Activated CD8-positive, alpha-beta memory T cell treated with anti-CD3 and anti-CD28 coated beads for 1 hour (primary cell): ENCODE measurements around the gene ZC3H7A.
"Not testable (repeated sequence)": the region's sequence is repeated elsewhere in the genome, so short reads cannot be mapped to it uniquely, and the experiment has no call there.

Experiments used
- DNase-seq, 2 donors: peaks; one replicate each; pipeline ENCODE4 v3.0.0-alpha.2; 2020; ENCODE audit warnings: low read depth in 1 of 2; ENCODE audit errors: extremely low read depth in 1 of 2

The ZC3H7A gene

GRCh38 chr16:11800382-11800718 lies 3.3 kb upstream of the ZC3H7A start:
- no peak for DNase-seq

DNA sequence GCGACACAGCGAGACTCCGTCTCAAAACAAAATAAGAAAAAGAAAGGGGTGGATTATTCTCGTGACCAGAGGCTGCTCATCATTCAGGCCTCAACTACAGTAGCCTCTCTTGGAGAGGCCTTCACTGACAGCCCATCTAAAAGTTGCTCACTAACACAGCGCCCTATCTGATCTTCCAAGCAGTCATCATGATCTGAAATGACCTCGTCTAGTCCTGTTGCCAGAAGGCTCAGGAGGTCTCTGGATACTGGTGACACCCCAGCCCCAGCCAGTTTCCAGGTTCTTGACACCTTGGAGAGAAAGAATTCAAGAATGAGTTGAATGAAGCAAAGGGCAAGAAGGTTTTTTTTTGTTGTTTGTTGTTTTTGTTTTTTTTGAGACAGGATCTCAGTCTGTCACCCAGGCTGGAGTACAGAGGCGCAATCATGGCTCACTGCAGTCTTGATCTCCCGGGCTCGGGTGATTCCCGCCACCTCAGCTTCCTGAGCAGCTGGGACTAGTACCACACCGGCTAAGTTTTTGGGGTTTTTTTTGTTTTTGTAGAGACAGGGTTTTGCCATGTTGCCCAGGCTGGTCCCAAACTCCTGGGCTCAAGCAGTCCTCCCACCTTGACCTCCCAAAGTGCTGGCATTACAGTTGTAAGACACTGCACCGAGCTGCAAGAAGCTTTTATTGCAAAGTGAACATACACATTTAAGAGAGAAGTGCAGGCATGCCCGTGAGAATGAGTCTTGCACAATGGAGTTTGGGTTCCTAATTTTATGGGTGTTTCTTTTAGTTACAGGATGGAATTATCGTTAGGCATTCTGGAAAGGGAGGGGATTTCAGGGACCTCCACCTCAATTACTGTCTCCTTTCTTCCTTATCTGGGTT lies 2.7 kb upstream of the ZC3H7A start:
- DNase-seq = no peak

DNA sequence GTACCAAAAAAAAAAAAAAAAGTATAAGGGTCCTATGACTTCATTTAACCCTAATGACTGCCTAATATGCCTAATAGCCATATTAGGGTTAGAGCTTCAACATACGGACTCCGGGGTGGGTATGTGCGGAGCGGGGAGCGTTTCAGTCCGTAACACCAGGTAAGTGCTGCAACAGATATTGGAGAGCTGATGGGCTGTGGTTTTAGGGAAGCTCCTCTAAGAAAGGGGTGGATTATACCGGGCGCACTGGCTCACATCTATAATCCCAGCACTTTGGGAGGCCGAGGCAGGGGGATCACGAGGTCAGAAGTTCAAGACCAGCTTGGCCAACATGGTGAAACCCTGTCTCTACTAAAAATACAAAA lies 1.9 kb upstream of the ZC3H7A start:
- DNase-seq = no peak

GRCh38 chr16:11797957-11798299 lies 870 bp upstream of the ZC3H7A start:
- no peak for DNase-seq

DNA sequence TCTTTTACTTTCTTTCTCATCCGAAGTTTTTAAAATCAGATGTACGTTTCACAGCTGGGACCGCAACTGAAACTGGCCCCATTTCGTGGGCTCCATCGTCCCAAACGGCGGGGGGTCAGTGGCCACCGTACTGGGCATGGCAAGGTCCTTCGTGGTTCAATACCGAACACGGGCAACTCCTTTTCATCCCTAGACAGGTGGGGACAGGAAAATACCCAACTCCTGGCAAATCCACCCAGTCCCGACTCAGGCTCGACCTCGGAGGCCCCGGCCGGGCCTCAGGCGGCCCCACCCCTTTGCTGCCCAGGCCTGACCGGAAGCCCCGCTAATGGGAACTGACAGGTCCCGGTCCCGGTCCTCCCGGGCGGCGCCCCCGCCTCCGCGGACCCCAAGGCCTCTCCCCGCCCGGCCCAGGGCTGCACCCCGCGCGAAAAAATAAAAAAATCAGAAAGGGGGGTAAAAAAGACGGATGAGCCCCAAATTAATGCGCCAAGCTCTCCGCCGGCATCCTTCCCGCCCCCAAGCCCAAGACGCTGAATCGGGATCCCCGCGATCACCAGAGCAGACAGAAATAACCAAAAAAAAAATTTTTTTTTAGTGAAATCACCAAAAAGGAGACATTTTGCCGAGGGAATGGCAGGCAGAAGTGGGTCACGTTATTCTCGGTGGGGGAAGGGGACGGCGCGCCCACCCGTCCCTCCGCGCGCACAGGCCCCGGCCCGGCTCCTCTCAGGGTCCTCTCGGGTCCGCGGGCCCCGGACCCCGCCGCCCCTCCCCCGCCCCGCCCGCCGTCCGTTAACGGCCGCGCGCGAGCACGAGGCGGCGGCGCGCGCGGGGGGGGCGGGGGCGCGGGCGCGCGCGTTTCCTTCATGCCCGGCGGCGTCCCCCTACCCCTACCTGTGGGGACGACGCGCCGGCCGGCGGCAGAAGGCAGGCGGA lies 562 bp downstream of the ZC3H7A start:
- peak in 1 of 2 donors; percentile 6 for DNase-seq

DNA sequence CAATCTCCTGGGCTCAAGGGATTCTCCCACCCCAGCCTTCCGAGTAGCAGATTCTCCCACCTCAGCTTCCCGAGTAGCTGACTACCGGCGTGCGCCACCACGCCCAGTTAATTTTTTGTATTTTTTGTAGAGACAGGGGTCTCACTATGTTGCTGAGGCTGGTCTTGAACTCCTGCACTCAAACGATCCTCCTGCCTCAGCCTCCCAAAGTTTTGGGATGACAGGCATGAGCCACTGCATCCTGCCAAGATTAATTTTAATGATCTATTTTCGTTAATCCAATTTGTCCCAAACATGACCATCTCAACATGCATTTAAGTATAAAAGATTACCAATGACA lies 1.2 kb downstream of the ZC3H7A start:
- DNase-seq = no peak

DNA sequence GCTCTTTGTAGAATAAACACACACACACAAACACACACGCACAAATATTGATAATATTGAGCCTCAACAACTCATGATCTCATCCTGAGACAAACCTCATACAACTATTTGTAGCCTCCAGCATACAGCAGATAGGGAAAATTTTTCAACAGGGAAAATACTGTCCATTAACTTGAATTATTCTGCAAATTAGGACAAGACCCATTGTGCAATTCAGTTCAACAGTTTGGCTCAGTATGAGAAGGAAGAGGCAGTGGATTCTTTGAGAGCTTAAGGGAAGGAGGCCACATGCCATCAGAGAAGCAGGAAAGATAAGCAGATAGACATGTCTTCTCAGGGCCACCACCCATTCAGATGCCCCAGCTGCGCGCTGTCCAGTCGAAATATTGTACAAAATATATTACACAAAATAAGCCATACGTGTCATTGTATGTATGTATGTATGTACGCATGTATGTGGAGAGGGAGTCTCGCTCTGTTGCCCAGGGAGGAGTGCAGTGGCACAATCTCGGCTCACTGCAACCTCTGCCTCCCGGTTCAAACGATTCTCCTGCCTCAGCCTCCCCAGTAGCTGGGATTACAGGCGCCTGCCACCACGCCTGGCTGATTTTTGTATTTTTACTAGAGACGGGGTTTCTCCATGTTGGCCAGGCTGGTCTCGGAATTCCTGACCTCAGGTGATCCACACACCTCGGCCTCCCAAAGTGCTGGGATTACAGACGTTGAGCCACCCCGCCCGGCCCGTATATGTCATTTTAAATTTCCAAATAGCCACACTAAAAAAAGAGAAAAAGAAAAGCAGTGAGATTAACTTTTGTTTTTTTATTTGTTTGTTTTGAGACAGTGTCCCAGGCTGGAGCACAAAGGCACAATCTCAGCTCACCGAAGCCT lies 1.8 kb downstream of the ZC3H7A start:
- DNase-seq = no peak

DNA sequence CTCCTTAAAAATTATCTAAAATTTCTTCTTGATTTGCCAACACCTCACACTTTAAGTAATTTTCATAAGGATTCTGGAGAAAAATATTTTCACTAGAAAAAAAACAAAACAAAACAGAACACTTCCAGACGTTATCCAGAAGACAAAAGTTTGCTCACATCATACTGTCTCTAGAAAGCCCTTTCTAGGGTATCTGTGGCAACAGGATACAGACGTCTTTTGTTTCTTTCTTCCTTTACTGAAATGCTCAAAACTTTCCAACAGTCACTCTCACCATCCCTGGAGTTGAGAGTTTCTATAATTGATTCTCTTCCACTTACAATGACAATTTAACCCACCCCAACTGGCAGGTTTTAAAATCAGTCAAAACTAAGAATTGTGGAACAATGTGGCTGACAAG lies 2.6 kb downstream of the ZC3H7A start:
- no peak for DNase-seq

- no peak for DNase-seq
Observed at GRCh38 chr16:11793840-11794239, 3.2 kb downstream of the ZC3H7A start.

- DNase-seq = no peak
Observed at GRCh38 chr16:11792410-11793241, 4.4 kb downstream of the ZC3H7A start.

DNA sequence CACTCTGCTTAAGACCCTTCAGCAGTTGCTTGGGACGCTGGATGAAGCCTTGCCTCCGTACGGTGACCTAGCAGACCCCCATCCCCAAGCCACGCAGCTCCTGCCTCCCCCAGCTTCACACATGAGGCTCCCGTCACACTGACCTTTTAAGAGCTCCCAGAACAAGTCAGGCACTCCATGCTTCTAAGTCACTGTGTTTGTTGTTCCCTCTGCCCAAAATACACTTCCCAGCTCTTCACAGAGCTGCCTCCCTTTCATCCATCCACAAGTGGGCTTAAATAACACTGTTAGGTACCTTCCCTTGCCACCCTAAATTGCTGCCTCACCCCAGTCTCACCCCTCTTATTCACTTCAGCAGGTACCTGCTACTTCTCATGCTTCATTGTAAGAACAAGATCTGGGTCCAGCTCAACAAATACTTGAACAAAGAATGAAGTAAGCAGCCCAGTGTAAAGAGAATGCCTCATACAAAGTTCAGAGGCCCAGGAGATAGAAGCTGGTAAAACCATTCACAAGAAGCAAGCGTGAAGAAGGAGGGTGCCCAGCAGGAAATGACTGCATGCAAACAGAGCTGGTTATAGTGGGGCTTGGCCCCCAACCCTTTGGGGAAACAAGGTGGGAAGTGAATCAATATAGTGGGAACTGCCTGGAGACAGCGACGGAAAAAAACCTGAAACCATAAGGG lies 5.8 kb downstream of the ZC3H7A start:
- no peak for DNase-seq

DNA sequence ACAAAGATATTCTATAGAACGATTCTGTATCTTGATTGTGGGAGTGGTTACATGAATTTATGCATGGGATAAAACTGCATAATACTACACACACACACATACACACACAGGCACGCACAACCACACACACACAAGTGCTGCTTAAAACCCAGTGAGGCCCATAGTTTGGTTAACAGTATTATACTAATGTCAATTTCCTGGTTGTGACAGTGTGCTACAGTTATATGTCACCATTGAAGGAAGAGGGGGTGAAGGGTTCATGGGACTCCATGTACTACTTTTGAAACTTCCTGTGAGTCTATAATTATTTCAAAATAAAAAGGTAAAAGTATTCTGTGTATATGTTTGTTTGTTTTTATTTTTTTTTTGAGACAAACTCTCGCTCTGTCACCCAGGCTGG lies 8.1 kb downstream of the ZC3H7A start:
- DNase-seq = no peak

- DNase-seq = not testable (repeated sequence)
Observed at GRCh38 chr16:11784980-11785599, 12.0 kb downstream of the ZC3H7A start.

GRCh38 chr16:11784381-11784780 lies 12.7 kb downstream of the ZC3H7A start:
- not testable (repeated sequence) for DNase-seq

DNA sequence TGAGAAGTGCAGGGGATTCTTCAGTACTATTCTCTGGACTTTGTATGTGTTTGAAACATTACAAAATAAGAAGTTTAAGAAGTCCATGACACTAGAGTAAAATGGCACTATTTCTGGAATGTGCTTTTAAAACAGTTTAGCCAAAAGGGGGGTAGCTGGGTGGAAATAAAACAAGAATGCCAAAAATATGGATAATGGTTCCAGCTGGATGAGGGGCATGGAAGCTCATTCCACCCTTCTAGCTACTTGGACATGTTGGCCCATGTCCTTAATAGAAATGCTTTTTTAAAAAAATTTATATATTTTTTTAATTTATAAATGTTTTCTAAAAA lies 13.1 kb downstream of the ZC3H7A start:
- no peak for DNase-seq

DNA sequence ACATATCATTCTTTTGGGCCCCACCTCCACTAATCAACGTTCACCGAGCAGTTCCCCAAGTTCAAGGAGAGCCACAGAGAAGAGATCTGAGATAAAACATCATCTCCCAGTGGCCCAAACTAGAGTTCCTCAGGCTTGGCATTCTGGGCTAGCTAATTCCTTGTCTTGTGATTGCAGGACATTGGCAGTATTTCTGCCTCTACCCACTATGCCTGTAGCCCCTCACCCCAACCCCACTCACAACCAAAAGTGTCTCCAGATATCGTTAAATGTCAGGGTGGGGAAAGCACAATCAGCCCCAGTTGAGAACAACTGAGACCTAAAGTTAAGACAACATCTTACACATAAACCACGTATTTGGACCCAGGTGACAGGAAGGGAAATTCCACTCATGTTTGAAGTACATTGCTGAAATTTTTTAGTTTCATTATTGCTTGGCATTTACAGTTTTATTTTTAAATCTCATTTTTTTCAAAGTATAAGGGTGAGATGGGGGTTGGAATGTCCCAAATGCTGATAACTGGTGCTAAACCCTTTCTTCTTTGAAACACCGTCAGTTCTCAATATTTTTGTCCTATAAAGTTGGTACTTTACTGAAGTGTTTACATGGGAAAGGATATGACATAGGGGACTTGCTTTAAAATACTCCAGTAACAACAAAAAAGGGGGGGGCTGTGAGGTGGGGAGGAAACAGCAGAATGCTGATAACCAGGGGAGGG lies 13.6 kb downstream of the ZC3H7A start:
- no peak for DNase-seq

DNA sequence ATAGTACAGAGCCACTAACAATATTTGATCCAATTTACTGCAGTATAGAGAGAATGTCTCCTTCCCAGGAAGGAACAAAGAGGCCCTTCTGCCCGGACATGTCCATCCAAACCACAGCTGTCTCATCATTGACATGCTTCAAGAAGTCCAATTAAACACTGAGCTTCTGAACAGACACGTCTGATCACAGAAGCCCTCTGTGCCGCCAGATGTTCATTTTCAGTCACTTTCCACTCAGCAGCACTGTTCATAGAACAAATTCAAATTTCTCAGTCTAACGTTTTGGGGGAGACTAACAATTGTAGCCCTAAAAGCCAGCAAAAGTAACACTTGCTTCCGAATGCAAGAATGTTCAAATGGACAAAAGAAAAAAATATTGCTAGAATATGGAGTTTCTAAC lies 15.3 kb downstream of the ZC3H7A start:
- no peak for DNase-seq

GRCh38 chr16:11780991-11781680 lies 15.9 kb downstream of the ZC3H7A start:
- DNase-seq = no peak
